ENCODE data around the gene CDKN1C. TPM values are rescaled to one million over a fixed set of nuclear protein-coding genes. Genes with fewer than 3 reads are reported as not detected.

The CDKN1C gene
- total and polyA plus RNA-seq, 9 donors: 170 to 290 (median 198) TPM

DNA sequence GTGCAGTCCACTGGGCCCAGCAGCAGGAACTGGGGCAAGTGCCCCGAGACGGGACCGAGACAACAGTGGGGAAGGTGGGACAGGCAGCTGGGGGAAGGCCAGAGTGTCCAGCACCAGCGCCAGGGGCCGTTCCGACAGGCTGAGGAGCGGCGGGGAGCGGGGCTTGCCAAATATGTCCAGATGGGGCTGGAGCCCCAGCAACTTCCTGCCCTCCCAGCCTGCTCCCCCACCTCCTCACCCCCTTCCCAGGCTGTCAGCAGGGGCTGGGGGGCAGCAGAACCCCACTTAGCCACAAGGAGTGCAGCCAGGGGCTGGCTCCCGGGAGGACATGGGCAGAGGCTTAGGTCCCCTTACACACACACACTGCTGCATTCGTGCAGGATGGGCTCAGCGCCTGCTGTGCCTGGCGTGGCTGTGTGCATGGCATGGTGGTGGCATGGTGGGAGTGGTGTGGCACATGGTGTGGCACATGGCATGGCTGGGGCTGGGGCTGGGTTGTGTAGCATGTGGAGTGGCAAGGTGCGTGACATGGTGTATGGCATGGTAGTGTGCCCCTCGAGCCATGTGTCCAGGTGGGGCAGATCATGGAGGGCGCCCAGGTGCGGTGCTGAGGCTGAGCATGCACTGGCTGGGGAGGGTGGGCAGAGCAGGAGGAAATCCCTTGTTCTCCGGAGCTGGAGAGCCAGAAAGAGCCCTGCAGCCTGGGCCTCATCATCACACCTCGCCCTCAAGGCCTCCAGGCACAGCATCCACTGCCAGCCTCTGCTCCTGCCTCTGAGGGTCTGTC, 51.7 kb downstream of the CDKN1C start:
- no peak for DNase-seq
- H3K4me3 ChIP-seq (ENCODE audit: low read length): no peak overlapping the region
- peaks cover 58% of the 10 kb centered on the region for H3K4me1 ChIP-seq (ENCODE audit: control insufficient read depth, insufficient read depth, low read length)
- WGBS (ENCODE audit: insufficient coverage): 62% methylated on average over 13 of the region's 19 CpGs
- H3K27me3 ChIP-seq (ENCODE audit: control insufficient read depth, insufficient read depth, low read length): no peaks in the 10 kb centered on the region
- no peaks in the 10 kb centered on the region for H3K36me3 ChIP-seq (ENCODE audit: control insufficient read depth, insufficient read depth, low read length)
- peaks cover 8% of the 10 kb centered on the region for H3K9me3 ChIP-seq (replicated peaks; ENCODE audit: control insufficient read depth, low read depth, low read length)
- peak overlapping the region; percentile 3 for H3K27ac ChIP-seq (ENCODE audit: low read length)

Other genes with a start within 250 kb of the CDKN1C start
- 10.8 TPM for gene KCNQ1OT1, start 185.8 kb downstream of the CDKN1C start, total RNA-seq
- 1 to 10 TPM in 3 of 8 donors, under 1 TPM in 5; 0.45 to 1.5 (median 0.90) TPM for gene KCNQ1OT1, start 185.8 kb downstream of the CDKN1C start, polyA plus RNA-seq (ENCODE audit: insufficient read depth in 1 of 8, insufficient read length in 8 of 8, low replicate concordance in 1 of 8)
- gene PHLDA2, start 43.6 kb upstream of the CDKN1C start, total RNA-seq: not detected
- gene PHLDA2, start 43.6 kb upstream of the CDKN1C start, polyA plus RNA-seq (ENCODE audit: insufficient read depth in 1 of 8, insufficient read length in 8 of 8, low replicate concordance in 1 of 8): 1 to 10 TPM in 3 of 8 donors, under 1 TPM in 5; 0.41 to 1.3 (median 0.83) TPM
- gene NAP1L4, start 106.6 kb upstream of the CDKN1C start, total RNA-seq: 97.3 TPM
- gene NAP1L4, start 106.6 kb upstream of the CDKN1C start, polyA plus RNA-seq (ENCODE audit: insufficient read depth in 1 of 8, insufficient read length in 8 of 8, low replicate concordance in 1 of 8): 100 to 1,000 TPM in 7 of 8 donors, 10 to 100 TPM in 1; 97.4 to 116 (median 107) TPM
- 15.7 TPM for gene CARS1, start 171.6 kb upstream of the CDKN1C start, total RNA-seq
- 10 to 100 TPM; 19.5 to 24.3 (median 20.7) TPM for gene CARS1, start 171.6 kb upstream of the CDKN1C start, polyA plus RNA-seq (ENCODE audit: insufficient read depth in 1 of 8, insufficient read length in 8 of 8, low replicate concordance in 1 of 8)